Hepatocyte (in vitro differentiated cells): ENCODE measurements around the gene MAP1LC3A. TPM values are rescaled to one million over a fixed set of nuclear protein-coding genes. Genes with fewer than 3 reads are reported as not detected.

ENCODE experiments used
- DNase-seq: peaks from one replicate; pipeline ENCODE4 v3.0.0-alpha.2; 2016; ENCODE audit warnings: low spot score
- H2AFZ ChIP-seq: fragments of 200-600 bp; sonication (generic); 2 replicates; pipeline ENCODE4 v1.6.0; 2016; ENCODE audit warnings: antibody characterized with exemption, mild to moderate bottlenecking
- H3K27ac ChIP-seq: fragments of 200-600 bp; sonication (generic); 2 replicates; pipeline ENCODE4 v1.5.1; 2016; ENCODE audit warnings: mild to moderate bottlenecking
- H3K27me3 ChIP-seq: fragments of 200-600 bp; sonication (generic); 2 replicates; pipeline ENCODE4 v1.6.1; 2016
- H3K36me3 ChIP-seq: fragments of 200-600 bp; sonication (generic); replicated peaks from 2 replicates; pipeline ENCODE4 v1.5.1; 2016; ENCODE audit warnings: low read depth; ENCODE audit not compliant: insufficient read depth
- H3K4me1 ChIP-seq: fragments of 200-600 bp; sonication (generic); 2 replicates; pipeline ENCODE4 v1.5.1; 2016; ENCODE audit warnings: mild to moderate bottlenecking, moderate library complexity; ENCODE audit not compliant: insufficient read depth
- H3K4me2 ChIP-seq: fragments of 200-600 bp; sonication (generic); 2 replicates; pipeline ENCODE4 v1.6.0; 2016
- H3K4me3 ChIP-seq: fragments of 200-600 bp; sonication (generic); 2 replicates; pipeline ENCODE4 v1.5.1; 2016; ENCODE audit warnings: mild to moderate bottlenecking
- H3K79me2 ChIP-seq: fragments of 200-600 bp; sonication (generic); 2 replicates; pipeline ENCODE4 v1.6.0; 2017; ENCODE audit warnings: mild to moderate bottlenecking
- H3K9me2 ChIP-seq: fragments of 200-600 bp; sonication (generic); replicated peaks from 2 replicates; pipeline ENCODE4 v1.6.0; 2017; ENCODE audit warnings: mild to moderate bottlenecking; ENCODE audit not compliant: insufficient read depth
- H3K9me3 ChIP-seq: fragments of 200-600 bp; sonication (generic); 2 replicates; pipeline ENCODE4 v1.5.1; 2016; ENCODE audit warnings: low read depth, mild to moderate bottlenecking
- H4K20me1 ChIP-seq: fragments of 200-600 bp; sonication (generic); 2 replicates; pipeline ENCODE4 v1.6.0; 2016; ENCODE audit warnings: mild to moderate bottlenecking; ENCODE audit not compliant: insufficient read depth, poor library complexity, severe bottlenecking
- CTCF ChIP-seq: fragments of 200-600 bp; sonication (generic); IDR thresholded peaks from 2 replicates; pipeline ENCODE4 v1.5.1; 2016; ENCODE audit warnings: antibody characterized with exemption, mild to moderate bottlenecking; ENCODE audit not compliant: poor library complexity
- EZH2 ChIP-seq: fragments of 200-600 bp; sonication (generic); IDR thresholded peaks from 2 replicates; pipeline ENCODE4 v1.6.1; 2016; ENCODE audit warnings: antibody characterized with exemption, mild to moderate bottlenecking, borderline replicate concordance
- EZH2phosphoT487 ChIP-seq: fragments of 200-600 bp; sonication (generic); IDR thresholded peaks from one replicate; pipeline ENCODE4 v1.6.1; 2018; ENCODE audit warnings: antibody characterized with exemption, mild to moderate bottlenecking, low read depth, moderate library complexity; ENCODE audit not compliant: unreplicated experiment, severe bottlenecking
- WGBS: methylation state at CpG from one replicate; pipeline ENCODE4 v1.1.6; 2016; ENCODE audit warnings: low lambda C conversion rate; ENCODE audit errors: missing lambda C conversion rate; 5-methylcytosine and 5-hydroxymethylcytosine counted together
- polyA plus RNA-seq: library from polyadenylated mRNA; unstranded; fragments of >200 nt; fragmentation: Nextera tagmentation; extraction: Ambion mirVana; gene quantifications from 2 replicates; pipeline ENCODE4 v1.2.1, GENCODE V29; 2016
- total RNA-seq: library from RNA; depleted of rRNA; stranded (reverse); fragments of >200 nt; gene quantifications from 2 replicates; pipeline ENCODE4 v1.2.3, GENCODE V29; 2014

The MAP1LC3A gene
- total and polyA plus RNA-seq, 2 experiments from 2014 or later: 28.1 to 81.8 TPM

- WGBS: 94% methylated on average over 9 of the region's 9 CpGs
These were observed 28.1 kb downstream of the MAP1LC3A start for GRCh38 chr20:34586488-34587163.

GRCh38 chr20:34595377-34596184 is 37.1 kb downstream of the MAP1LC3A start:
- H3K9me3 ChIP-seq: no peaks in the 10 kb centered on the region
- H3K4me3 ChIP-seq: no peak overlapping the region
- no peaks in the 10 kb centered on the region for H3K36me3 ChIP-seq
- WGBS: 91% methylated on average over 9 of the region's 9 CpGs
- no peaks in the 10 kb centered on the region for H3K79me2 ChIP-seq
- H2AFZ ChIP-seq: no peak overlapping the region
- H4K20me1 ChIP-seq: no peaks in the 10 kb centered on the region
- no peak overlapping the region for H3K4me2 ChIP-seq
- H3K4me1 ChIP-seq: no peaks in the 10 kb centered on the region
- DNase-seq: no peak
- TF ChIP-seq EZH2phosphoT487 (no peak), EZH2 (no peak), CTCF (no peak)
- no peaks in the 10 kb centered on the region for H3K27me3 ChIP-seq
- no peaks in the 10 kb centered on the region for H3K9me2 ChIP-seq
- H3K27ac ChIP-seq: no peak overlapping the region

More at GRCh38 chr20:34586488-34587163, 28.1 kb downstream of the MAP1LC3A start:
- no peaks in the 10 kb centered on the region for H3K36me3 ChIP-seq
- H3K9me3 ChIP-seq: no peaks in the 10 kb centered on the region
- H2AFZ ChIP-seq: no peak overlapping the region
- no peaks in the 10 kb centered on the region for H3K79me2 ChIP-seq
- no peaks in the 10 kb centered on the region for H3K9me2 ChIP-seq
- no peaks in the 10 kb centered on the region for H3K27me3 ChIP-seq
- H3K4me3 ChIP-seq: no peak overlapping the region
- TF ChIP-seq EZH2 (no peak), EZH2phosphoT487 (no peak), CTCF (no peak)
- H3K27ac ChIP-seq: no peak overlapping the region
- H4K20me1 ChIP-seq: no peaks in the 10 kb centered on the region
- no peak for DNase-seq
- H3K4me1 ChIP-seq: peaks cover 1% of the 10 kb centered on the region
- H3K4me2 ChIP-seq: no peak overlapping the region

- Histone ChIP-seq H3K79me2 (no peaks in the 10 kb centered on the region), H3K4me2 (peak overlapping the region; percentile 17), H2AFZ (no peak overlapping the region), H3K4me1 (no peaks in the 10 kb centered on the region), H3K4me3 (no peak overlapping the region), H3K27ac (no peak overlapping the region), H3K9me2 (no peaks in the 10 kb centered on the region), H3K36me3 (no peaks in the 10 kb centered on the region), H4K20me1 (no peaks in the 10 kb centered on the region), H3K9me3 (no peaks in the 10 kb centered on the region), H3K27me3 (no peaks in the 10 kb centered on the region)
- DNase-seq: no peak
- 75% methylated on average over 9 of the region's 9 CpGs for WGBS
- TF ChIP-seq EZH2phosphoT487 (no peak), CTCF (no peak), EZH2 (no peak)
These were observed 42.6 kb downstream of the MAP1LC3A start for GRCh38 chr20:34600892-34601653.
